HepG2 (cell line): ENCODE measurements around the gene SMIM11. TPM values are rescaled to one million over a fixed set of nuclear protein-coding genes. Genes with fewer than 3 reads are reported as not detected.

Experiments used
- GLI4 ChIP-seq: sonication (generic); formaldehyde crosslinking; IDR thresholded peaks from 2 replicates; pipeline ENCODE4 v1.5.1; 2020; ENCODE audit warnings: missing genetic modification reagents, mild to moderate bottlenecking, moderate library complexity, borderline replicate concordance
- KAT2B ChIP-seq: fragments of 150-350 bp; IDR thresholded peaks from 2 replicates; pipeline ENCODE4 v1.6.1; 2014; ENCODE audit warnings: low read depth, low read length, borderline replicate concordance
- NR2C2 ChIP-seq: sonication (generic); formaldehyde crosslinking; IDR thresholded peaks from 2 replicates; pipeline ENCODE4 v1.4.0; 2020; ENCODE audit warnings: missing genetic modification reagents, mild to moderate bottlenecking, moderate library complexity, borderline replicate concordance
- SETDB1 ChIP-seq: sonication (generic); formaldehyde crosslinking; IDR thresholded peaks from 2 replicates; pipeline ENCODE4 v1.5.1; 2020; ENCODE audit warnings: missing genetic modification reagents, mild to moderate bottlenecking, borderline replicate concordance
- TMF1 ChIP-seq: sonication (generic); formaldehyde crosslinking; IDR thresholded peaks from 2 replicates; pipeline ENCODE4 v1.8.1; 2022; ENCODE audit warnings: low read depth, missing genetic modification reagents
- ZC3H13 ChIP-seq: sonication (generic); formaldehyde crosslinking; IDR thresholded peaks from 2 replicates; pipeline ENCODE4 v1.8.1; 2023; ENCODE audit warnings: mild to moderate bottlenecking, missing genetic modification reagents, moderate library complexity
- ZNF451 ChIP-seq: sonication (generic); formaldehyde crosslinking; IDR thresholded peaks from 2 replicates; pipeline ENCODE4 v1.5.0; 2020; ENCODE audit warnings: mild to moderate bottlenecking, missing genetic modification reagents
- ZNF672 ChIP-seq: sonication (generic); formaldehyde crosslinking; IDR thresholded peaks from 2 replicates; pipeline ENCODE4 v1.8.1; 2022; ENCODE audit warnings: missing genetic modification reagents
- ZNF790 ChIP-seq: sonication (generic); formaldehyde crosslinking; IDR thresholded peaks from 2 replicates; pipeline ENCODE4 v1.8.0; 2022; ENCODE audit warnings: missing genetic modification reagents, mild to moderate bottlenecking, borderline replicate concordance
- ZNF839 ChIP-seq: sonication (generic); formaldehyde crosslinking; IDR thresholded peaks from 2 replicates; pipeline ENCODE4 v1.4.0; 2020; ENCODE audit warnings: missing genetic modification reagents, mild to moderate bottlenecking, borderline replicate concordance
- ZXDC ChIP-seq: sonication (generic); formaldehyde crosslinking; IDR thresholded peaks from 2 replicates; pipeline ENCODE4 v1.5.0; 2020; ENCODE audit warnings: mild to moderate bottlenecking, missing genetic modification reagents
- polyA plus RNA-seq, 8 experiments: library from polyadenylated mRNA; depleted of rRNA in 3 of 8; stranded (reverse) in 7 of 8; unstranded in 1 of 8; fragments of >200 nt; fragmentation: Illumina TruSeq in 4 of 8; extraction: Trizol in 4 of 8; gene quantifications; 2 replicates each; pipeline versions ENCODE4 v1.2.1 to v1.2.3, GENCODE V29; 2011 to 2016; ENCODE audit warnings: low read depth in 4 of 8, missing spikeins in 1 of 8, mixed read lengths in 1 of 8; ENCODE audit not compliant: insufficient read depth in 1 of 8
- total RNA-seq, 5 experiments: library from RNA; depleted of rRNA; stranded (reverse); fragments of >200 nt; fragmentation: Illumina TruSeq; extraction: Trizol; gene quantifications; 2 replicates each; pipeline ENCODE4 v1.2.3, GENCODE V29; 2016; ENCODE audit warnings: low read depth in 1 of 5
- TF ChIP-seq, protein P1 (sequence below): sonication (generic); formaldehyde crosslinking; conservative IDR thresholded peaks from 2 replicates; pipeline ENCODE4 v1.4.0; 2020; ENCODE audit warnings: missing genetic modification reagents
- TF ChIP-seq, protein P2 (sequence below): sonication (generic); formaldehyde crosslinking; IDR thresholded peaks from 2 replicates; pipeline ENCODE4 v1.5.1; 2020; ENCODE audit warnings: missing genetic modification reagents, mild to moderate bottlenecking, borderline replicate concordance
- TF ChIP-seq, protein P3 (sequence below): fragments of 450-650 bp; IDR thresholded peaks from 2 replicates; pipeline ENCODE4 v1.6.1; 2017
- TF ChIP-seq, protein P4 (sequence below): IDR thresholded peaks from 2 replicates; pipeline ENCODE4 v1.6.1; 2016; ENCODE audit warnings: low read depth, borderline replicate concordance
- TF ChIP-seq, protein P5 (sequence below): sonication (generic); formaldehyde crosslinking; IDR thresholded peaks from 2 replicates; pipeline ENCODE4 v1.4.0; 2020; ENCODE audit warnings: missing genetic modification reagents, borderline replicate concordance
- TF ChIP-seq, protein P6 (sequence below): sonication (generic); formaldehyde crosslinking; IDR thresholded peaks from 2 replicates; pipeline ENCODE4 v1.8.1; 2022; ENCODE audit warnings: mild to moderate bottlenecking, missing genetic modification reagents

The SMIM11 gene
- total and polyA plus RNA-seq, 2 of the 13 experiments (the other 11 are each of a cell fraction or from before 2014, with no cell fraction given) = 6.4 to 18.9 TPM

- TF ChIP-seq NR2C2 (CRISPR knock-in tag) (no peak), ZC3H13 (CRISPR knock-in tag) (no peak), GLI4 (no peak), ZXDC (CRISPR knock-in tag) (no peak), SETDB1 (CRISPR knock-in tag) (no peak), TMF1 (CRISPR knock-in tag) (no peak), ZNF839 (CRISPR knock-in tag) (no peak), ZNF790 (CRISPR knock-in tag) (no peak), KAT2B (no peak), ZNF451 (CRISPR knock-in tag) (no peak), ZNF672 (CRISPR knock-in tag) (no peak)
- TF ChIP-seq, protein P1, sequence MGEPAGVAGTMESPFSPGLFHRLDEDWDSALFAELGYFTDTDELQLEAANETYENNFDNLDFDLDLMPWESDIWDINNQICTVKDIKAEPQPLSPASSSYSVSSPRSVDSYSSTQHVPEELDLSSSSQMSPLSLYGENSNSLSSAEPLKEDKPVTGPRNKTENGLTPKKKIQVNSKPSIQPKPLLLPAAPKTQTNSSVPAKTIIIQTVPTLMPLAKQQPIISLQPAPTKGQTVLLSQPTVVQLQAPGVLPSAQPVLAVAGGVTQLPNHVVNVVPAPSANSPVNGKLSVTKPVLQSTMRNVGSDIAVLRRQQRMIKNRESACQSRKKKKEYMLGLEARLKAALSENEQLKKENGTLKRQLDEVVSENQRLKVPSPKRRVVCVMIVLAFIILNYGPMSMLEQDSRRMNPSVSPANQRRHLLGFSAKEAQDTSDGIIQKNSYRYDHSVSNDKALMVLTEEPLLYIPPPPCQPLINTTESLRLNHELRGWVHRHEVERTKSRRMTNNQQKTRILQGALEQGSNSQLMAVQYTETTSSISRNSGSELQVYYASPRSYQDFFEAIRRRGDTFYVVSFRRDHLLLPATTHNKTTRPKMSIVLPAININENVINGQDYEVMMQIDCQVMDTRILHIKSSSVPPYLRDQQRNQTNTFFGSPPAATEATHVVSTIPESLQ = no peak
- TF ChIP-seq, protein P2, sequence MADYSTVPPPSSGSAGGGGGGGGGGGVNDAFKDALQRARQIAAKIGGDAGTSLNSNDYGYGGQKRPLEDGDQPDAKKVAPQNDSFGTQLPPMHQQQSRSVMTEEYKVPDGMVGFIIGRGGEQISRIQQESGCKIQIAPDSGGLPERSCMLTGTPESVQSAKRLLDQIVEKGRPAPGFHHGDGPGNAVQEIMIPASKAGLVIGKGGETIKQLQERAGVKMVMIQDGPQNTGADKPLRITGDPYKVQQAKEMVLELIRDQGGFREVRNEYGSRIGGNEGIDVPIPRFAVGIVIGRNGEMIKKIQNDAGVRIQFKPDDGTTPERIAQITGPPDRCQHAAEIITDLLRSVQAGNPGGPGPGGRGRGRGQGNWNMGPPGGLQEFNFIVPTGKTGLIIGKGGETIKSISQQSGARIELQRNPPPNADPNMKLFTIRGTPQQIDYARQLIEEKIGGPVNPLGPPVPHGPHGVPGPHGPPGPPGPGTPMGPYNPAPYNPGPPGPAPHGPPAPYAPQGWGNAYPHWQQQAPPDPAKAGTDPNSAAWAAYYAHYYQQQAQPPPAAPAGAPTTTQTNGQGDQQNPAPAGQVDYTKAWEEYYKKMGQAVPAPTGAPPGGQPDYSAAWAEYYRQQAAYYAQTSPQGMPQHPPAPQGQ (CRISPR knock-in tag) = no peak
- TF ChIP-seq, protein P3, sequence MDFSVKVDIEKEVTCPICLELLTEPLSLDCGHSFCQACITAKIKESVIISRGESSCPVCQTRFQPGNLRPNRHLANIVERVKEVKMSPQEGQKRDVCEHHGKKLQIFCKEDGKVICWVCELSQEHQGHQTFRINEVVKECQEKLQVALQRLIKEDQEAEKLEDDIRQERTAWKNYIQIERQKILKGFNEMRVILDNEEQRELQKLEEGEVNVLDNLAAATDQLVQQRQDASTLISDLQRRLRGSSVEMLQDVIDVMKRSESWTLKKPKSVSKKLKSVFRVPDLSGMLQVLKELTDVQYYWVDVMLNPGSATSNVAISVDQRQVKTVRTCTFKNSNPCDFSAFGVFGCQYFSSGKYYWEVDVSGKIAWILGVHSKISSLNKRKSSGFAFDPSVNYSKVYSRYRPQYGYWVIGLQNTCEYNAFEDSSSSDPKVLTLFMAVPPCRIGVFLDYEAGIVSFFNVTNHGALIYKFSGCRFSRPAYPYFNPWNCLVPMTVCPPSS = no peak
- TF ChIP-seq, protein P4, sequence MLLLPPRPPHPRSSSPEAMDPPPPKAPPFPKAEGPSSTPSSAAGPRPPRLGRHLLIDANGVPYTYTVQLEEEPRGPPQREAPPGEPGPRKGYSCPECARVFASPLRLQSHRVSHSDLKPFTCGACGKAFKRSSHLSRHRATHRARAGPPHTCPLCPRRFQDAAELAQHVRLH (CRISPR knock-in tag) = peak; percentile 60; the same call in 1 of the 2 replicates
- TF ChIP-seq, protein P5, sequence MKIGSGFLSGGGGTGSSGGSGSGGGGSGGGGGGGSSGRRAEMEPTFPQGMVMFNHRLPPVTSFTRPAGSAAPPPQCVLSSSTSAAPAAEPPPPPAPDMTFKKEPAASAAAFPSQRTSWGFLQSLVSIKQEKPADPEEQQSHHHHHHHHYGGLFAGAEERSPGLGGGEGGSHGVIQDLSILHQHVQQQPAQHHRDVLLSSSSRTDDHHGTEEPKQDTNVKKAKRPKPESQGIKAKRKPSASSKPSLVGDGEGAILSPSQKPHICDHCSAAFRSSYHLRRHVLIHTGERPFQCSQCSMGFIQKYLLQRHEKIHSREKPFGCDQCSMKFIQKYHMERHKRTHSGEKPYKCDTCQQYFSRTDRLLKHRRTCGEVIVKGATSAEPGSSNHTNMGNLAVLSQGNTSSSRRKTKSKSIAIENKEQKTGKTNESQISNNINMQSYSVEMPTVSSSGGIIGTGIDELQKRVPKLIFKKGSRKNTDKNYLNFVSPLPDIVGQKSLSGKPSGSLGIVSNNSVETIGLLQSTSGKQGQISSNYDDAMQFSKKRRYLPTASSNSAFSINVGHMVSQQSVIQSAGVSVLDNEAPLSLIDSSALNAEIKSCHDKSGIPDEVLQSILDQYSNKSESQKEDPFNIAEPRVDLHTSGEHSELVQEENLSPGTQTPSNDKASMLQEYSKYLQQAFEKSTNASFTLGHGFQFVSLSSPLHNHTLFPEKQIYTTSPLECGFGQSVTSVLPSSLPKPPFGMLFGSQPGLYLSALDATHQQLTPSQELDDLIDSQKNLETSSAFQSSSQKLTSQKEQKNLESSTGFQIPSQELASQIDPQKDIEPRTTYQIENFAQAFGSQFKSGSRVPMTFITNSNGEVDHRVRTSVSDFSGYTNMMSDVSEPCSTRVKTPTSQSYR = peak; percentile 25; the same call in 1 of the 2 replicates
- TF ChIP-seq, protein P6, sequence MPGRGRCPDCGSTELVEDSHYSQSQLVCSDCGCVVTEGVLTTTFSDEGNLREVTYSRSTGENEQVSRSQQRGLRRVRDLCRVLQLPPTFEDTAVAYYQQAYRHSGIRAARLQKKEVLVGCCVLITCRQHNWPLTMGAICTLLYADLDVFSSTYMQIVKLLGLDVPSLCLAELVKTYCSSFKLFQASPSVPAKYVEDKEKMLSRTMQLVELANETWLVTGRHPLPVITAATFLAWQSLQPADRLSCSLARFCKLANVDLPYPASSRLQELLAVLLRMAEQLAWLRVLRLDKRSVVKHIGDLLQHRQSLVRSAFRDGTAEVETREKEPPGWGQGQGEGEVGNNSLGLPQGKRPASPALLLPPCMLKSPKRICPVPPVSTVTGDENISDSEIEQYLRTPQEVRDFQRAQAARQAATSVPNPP (CRISPR knock-in tag) = no peak
These were observed 23.5 kb upstream of the SMIM11 start (continued) for GRCh38 chr21:34351786-34352241.
